Kidney epithelial cell (primary cell): Measurements from ENCODE around the gene MAPRE2. TPM values are rescaled to one million over a fixed set of nuclear protein-coding genes. Genes with fewer than 3 reads are reported as not detected.
A peak's percentile ranks its signal among the peaks of the same experiment; 100 is the strongest.
"Not testable (repeated sequence)": the region's sequence is repeated elsewhere in the genome, so short reads cannot be mapped to it uniquely, and the experiment has no call there.

Source experiments
- DNase-seq: peaks from one replicate; pipeline ENCODE4 v3.0.0-alpha.2; 2010; ENCODE audit warnings: low read depth
- H3K27me3 ChIP-seq: 2 replicates; pipeline ENCODE4 v1.6.0; 2011; ENCODE audit warnings: low read length; ENCODE audit not compliant: control insufficient read depth, insufficient read depth
- H3K36me3 ChIP-seq: 2 replicates; pipeline ENCODE4 v1.5.1; 2011; ENCODE audit warnings: low read length; ENCODE audit not compliant: control insufficient read depth, insufficient read depth
- H3K4me3 ChIP-seq: 2 replicates; pipeline ENCODE4 v1.5.1; 2011; ENCODE audit warnings: low read depth, mild to moderate bottlenecking, control low read depth, low read length
- CTCF ChIP-seq: IDR thresholded peaks from 2 replicates; pipeline ENCODE4 v1.5.1; 2011; ENCODE audit warnings: mild to moderate bottlenecking, moderate library complexity, low read length, control low read depth, inconsistent platforms; ENCODE audit not compliant: insufficient read depth, poor library complexity, severe bottlenecking
- total RNA-seq: library from RNA; depleted of rRNA; stranded (reverse); fragments of >200 nt; gene quantifications from 2 replicates; pipeline ENCODE4 v1.2.3, GENCODE V29; 2015

The MAPRE2 gene
- total RNA-seq, 1 donor from 2014 or later: 16.2 TPM

DNA sequence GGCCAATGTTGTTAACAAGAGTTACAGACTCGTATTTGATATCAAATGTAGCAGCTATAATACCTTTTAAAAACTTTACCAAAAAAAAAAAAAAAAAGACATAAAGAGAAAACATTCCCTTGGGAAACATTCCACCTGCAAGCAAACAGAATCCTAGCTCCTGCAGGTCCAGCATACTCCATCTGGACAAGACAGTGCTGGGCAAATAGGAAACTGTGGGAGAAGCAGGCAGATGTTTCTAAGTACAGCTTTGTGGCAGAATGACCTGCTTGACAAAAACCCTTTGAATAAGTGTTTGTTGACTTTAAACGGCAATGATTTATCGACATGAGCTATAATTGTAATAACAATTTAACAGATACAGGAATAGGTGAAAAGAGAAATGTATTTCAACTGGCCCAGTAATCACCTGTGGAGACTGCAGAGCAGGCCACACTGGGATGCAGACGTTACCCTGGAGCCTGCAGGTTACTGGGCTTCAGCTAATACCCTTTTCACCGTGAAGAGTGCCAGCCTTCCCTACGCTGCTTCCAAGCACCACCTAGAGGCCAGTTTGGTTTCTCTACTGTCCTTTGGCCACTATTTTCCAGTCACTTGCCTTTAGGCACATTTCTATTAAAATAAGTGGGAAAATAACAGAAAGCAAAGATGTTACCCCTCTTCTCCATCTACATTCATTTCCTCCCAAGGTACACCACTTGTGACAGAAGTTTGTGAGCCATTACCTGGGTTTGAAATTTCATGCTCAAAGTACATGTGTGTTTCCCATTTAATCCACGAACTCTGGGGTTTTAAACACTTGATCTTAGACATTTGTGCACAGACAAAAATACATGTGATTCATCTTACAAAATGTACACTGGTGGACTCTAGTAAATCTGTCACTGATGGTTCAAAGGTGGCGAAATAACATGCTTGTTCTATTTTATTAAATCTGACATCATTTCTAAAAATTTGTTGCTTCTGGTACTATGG is 102.7 kb downstream of the MAPRE2 start:
- no peak for DNase-seq
- H3K36me3 ChIP-seq: no peaks in the 10 kb centered on the region
- no peaks in the 10 kb centered on the region for H3K27me3 ChIP-seq
- peak; percentile 87 for TF ChIP-seq CTCF
- no peak overlapping the region for H3K4me3 ChIP-seq

DNA sequence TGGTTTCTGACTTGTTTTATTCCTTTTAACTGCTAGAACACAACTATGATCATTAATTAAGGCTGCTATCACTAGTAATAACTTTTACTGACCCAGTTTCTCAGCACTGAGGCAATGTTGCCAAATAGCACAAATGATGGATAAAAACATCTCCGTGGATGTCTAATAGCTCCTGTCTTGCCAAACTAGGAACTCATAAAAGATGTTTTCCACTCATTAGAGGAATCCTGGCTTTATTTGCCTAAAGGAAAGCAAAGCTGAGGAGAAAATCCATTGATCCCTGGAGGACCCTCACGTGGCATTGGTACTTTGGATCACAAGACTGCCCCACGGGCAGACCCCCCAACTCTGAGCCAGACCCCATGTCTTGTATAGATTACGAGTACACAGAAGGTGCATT is 103.5 kb downstream of the MAPRE2 start:
- no peak for TF ChIP-seq CTCF
- Histone ChIP-seq H3K36me3 (no peaks in the 10 kb centered on the region), H3K27me3 (no peaks in the 10 kb centered on the region), H3K4me3 (no peak overlapping the region)
- DNase-seq: no peak

DNA sequence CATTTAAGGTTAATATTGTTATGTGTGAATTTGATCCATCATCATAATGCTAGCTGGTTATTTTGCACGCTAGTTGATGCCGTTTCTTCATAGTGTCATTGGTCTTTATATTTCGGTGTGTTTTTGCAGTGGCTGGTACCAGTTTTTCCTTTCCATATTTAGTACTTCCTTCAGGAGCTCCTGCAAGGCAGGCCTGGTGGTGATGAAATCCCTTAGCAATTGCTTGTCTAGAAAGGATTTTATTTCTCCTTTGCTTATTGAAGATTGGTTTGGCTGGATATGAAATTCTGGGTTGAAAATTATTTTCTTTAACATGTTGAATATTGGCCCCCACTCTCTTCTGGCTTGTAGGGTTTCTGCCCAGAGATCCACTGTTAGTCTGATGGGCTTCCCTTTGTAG is 109.0 kb downstream of the MAPRE2 start:
- not testable (repeated sequence) for H3K36me3 ChIP-seq, H3K27me3 ChIP-seq, DNase-seq, H3K4me3 ChIP-seq

GRCh38 chr18:35153609-35154272 is 112.5 kb downstream of the MAPRE2 start:
- no peak for TF ChIP-seq CTCF
- Histone ChIP-seq H3K4me3 (no peak overlapping the region), H3K27me3 (no peaks in the 10 kb centered on the region), H3K36me3 (no peaks in the 10 kb centered on the region)
- DNase-seq: no peak

DNA sequence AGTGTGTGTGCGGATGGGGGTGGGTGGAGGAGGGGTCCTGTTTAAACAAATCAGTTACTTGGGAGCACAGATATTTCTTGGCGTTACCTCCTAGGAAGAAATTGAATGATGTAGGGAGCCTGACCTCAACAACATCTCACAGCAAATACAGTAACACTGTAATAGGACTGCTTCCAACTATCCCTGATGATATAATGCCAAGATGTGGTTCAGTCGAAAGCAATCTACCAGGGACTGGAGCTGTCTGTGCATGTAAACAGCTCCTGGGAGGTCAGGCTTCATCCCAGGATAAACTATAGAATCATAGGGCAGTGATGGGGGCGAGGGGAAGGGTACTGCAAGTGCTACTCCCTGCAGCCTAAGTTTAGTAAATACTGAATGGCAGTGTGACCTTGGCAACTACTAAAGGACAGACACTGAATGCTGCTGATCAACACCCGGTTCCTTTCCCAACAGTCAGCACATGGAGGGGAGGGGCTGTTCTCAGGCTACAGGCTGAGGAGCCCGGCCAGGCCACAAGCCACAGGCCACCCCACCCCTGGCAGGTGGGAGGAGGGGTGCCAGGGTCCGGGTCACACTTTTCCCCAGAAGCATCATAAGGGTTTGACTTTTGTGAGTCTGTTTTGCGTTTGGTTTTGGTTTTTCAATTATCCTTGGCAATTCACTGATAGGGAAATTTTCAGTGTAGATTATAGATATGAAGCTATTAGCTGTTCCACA is 114.3 kb downstream of the MAPRE2 start:
- no peaks in the 10 kb centered on the region for H3K27me3 ChIP-seq
- no peak overlapping the region for H3K4me3 ChIP-seq
- H3K36me3 ChIP-seq: no peaks in the 10 kb centered on the region
- no peak for DNase-seq
- no peak for TF ChIP-seq CTCF

- DNase-seq: no peak
- no peak for TF ChIP-seq CTCF
- no peaks in the 10 kb centered on the region for H3K27me3 ChIP-seq
- no peaks in the 10 kb centered on the region for H3K36me3 ChIP-seq
- H3K4me3 ChIP-seq: no peak overlapping the region
Measured at GRCh38 chr18:35157181-35157580, 116.0 kb downstream of the MAPRE2 start.
